ENCODE data around the gene ST8SIA4.

DNA sequence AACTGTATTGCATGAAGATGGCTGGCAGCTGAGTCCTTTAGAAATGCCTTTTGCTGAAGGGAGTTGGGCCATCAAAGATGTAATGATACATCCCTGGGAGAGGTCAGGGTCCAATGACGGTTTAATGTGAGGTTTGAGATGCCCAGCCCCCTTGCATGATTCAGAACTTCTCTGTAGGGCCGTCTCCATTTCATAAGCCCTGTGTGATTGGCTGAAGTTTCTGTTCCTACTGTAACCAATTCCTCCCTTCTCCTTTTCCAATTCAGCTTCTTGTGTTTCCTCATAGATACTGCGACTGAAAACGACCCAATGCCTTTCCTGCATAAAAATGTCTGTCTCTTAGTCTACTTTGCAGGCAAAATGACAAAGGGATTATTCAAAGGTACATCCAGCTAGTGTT is 47.9 kb upstream of the ST8SIA4 start:
- TF ChIP-seq, protein P1, sequence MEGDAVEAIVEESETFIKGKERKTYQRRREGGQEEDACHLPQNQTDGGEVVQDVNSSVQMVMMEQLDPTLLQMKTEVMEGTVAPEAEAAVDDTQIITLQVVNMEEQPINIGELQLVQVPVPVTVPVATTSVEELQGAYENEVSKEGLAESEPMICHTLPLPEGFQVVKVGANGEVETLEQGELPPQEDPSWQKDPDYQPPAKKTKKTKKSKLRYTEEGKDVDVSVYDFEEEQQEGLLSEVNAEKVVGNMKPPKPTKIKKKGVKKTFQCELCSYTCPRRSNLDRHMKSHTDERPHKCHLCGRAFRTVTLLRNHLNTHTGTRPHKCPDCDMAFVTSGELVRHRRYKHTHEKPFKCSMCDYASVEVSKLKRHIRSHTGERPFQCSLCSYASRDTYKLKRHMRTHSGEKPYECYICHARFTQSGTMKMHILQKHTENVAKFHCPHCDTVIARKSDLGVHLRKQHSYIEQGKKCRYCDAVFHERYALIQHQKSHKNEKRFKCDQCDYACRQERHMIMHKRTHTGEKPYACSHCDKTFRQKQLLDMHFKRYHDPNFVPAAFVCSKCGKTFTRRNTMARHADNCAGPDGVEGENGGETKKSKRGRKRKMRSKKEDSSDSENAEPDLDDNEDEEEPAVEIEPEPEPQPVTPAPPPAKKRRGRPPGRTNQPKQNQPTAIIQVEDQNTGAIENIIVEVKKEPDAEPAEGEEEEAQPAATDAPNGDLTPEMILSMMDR (IDR thresholded peaks at IDR 0.05), result no peak
- TF ChIP-seq POLR2A (IDR thresholded peaks at IDR 0.05), result no peak

Measured in heart left ventricle (tissue), 13 donors.